Measurements from ENCODE around the gene MPIG6B.

MPIG6B gene

DNA sequence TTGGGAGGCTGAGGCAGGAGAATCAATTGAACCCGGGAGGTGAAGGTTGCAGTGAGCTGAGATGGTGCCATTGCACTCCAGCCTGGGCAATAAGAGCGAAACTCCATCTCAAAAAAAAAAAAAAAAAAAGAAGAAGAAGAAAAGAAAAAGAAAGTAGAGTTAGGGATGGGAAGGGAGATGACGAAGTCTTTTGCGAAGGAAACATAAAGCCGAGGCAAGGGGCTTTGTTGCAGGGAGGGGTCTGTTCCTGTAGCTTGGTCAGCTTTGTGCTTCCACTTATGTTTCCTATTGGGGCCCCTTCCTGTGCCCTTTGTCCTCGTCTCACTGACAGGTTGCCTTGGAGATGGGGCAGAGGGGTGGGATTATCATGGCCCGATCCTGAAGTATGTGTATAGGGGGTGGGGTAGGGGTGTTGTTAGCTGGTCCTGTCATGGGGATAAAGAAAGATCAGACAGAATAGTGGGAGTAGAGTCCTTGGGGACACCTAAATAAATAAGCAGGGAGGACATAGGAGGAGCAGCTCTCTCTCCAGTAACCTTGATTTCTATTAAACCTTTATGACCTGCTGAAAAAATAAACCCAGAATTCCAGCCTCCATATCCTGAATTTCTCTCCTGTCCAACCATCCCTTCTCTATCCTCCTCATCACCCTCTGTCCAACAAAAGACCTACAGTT is 14.3 kb downstream of the MPIG6B start (continued):
- 0 out of 2 replicates have a peak, but pooled peaks have one; percentile 22 for TF ChIP-seq ZNF645 (tag by site-specific recombination; IDR thresholded peaks at IDR 0.05)
- TF ChIP-seq ZNF629 (tag by site-specific recombination; IDR thresholded peaks at IDR 0.05): no peak
- TF ChIP-seq BCL11A (tag by site-specific recombination; IDR thresholded peaks at IDR 0.05; ENCODE audit: low read depth): no peak
- no peak for TF ChIP-seq SP7 (tag by site-specific recombination; IDR thresholded peaks at IDR 0.05)
- TF ChIP-seq ZNF707 (tag by site-specific recombination; IDR thresholded peaks at IDR 0.05): no peak
- TF ChIP-seq ZNF18 (tag by site-specific recombination; IDR thresholded peaks at IDR 0.05): no peak
- TF ChIP-seq HIC1 (tag by site-specific recombination; IDR thresholded peaks at IDR 0.05): no peak
- no peak for TF ChIP-seq ZNF426 (tag by site-specific recombination; IDR thresholded peaks at IDR 0.05)
- TF ChIP-seq ZNF138 (tag by site-specific recombination; IDR thresholded peaks at IDR 0.05; ENCODE audit: borderline replicate concordance): no peak
- TF ChIP-seq KLF10 (tag by site-specific recombination; IDR thresholded peaks at IDR 0.05): 0 out of 2 replicates have a peak, but pooled peaks have one; percentile 13
- peak; percentile 100 for TF ChIP-seq KLF1 (tag by site-specific recombination; IDR thresholded peaks at IDR 0.05)
- TF ChIP-seq, protein P1, sequence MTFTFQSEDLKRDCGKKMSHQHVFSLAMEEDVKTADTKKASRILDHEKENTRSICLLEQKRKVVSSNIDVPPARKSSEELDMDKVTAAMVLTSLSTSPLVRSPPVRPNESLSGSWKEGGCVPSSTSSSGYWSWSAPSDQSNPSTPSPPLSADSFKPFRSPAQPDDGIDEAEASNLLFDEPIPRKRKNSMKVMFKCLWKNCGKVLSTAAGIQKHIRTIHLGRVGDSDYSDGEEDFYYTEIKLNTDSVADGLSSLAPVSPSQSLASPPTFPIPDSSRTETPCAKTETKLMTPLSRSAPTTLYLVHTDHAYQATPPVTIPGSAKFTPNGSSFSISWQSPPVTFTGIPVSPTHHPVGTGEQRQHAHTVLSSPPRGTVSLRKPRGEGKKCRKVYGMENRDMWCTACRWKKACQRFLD (tag by site-specific recombination; IDR thresholded peaks at IDR 0.05): no peak
- no peak for TF ChIP-seq ZNF274 (IDR thresholded peaks at IDR 0.05; ENCODE audit: low read length)
- TF ChIP-seq ZNF274 (tag by site-specific recombination; IDR thresholded peaks at IDR 0.05; ENCODE audit: borderline replicate concordance): no peak
- TF ChIP-seq SP2 (tag by site-specific recombination; IDR thresholded peaks at IDR 0.05): no peak
- TF ChIP-seq, protein P2, sequence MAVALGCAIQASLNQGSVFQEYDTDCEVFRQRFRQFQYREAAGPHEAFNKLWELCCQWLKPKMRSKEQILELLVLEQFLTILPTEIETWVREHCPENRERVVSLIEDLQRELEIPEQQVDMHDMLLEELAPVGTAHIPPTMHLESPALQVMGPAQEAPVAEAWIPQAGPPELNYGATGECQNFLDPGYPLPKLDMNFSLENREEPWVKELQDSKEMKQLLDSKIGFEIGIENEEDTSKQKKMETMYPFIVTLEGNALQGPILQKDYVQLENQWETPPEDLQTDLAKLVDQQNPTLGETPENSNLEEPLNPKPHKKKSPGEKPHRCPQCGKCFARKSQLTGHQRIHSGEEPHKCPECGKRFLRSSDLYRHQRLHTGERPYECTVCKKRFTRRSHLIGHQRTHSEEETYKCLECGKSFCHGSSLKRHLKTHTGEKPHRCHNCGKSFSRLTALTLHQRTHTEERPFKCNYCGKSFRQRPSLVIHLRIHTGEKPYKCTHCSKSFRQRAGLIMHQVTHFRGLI (tag by site-specific recombination; IDR thresholded peaks at IDR 0.05): no peak
- 0 out of 2 replicates have a peak, but pooled peaks have one; percentile 6 for TF ChIP-seq SP3 (tag by site-specific recombination; IDR thresholded peaks at IDR 0.05)
- TF ChIP-seq ZSCAN30 (tag by site-specific recombination; IDR thresholded peaks at IDR 0.05): no peak
- TF ChIP-seq, protein P3, sequence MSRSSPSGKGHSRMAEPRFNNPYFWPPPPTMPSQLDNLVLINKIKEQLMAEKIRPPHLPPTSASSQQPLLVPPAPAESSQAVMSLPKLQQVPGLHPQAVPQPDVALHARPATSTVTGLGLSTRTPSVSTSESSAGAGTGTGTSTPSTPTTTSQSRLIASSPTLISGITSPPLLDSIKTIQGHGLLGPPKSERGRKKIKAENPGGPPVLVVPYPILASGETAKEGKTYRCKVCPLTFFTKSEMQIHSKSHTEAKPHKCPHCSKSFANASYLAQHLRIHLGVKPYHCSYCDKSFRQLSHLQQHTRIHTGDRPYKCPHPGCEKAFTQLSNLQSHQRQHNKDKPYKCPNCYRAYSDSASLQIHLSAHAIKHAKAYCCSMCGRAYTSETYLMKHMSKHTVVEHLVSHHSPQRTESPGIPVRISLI (tag by site-specific recombination; IDR thresholded peaks at IDR 0.05): 0 out of 2 replicates have a peak, but pooled peaks have one; percentile 43
- TF ChIP-seq ZNF548 (tag by site-specific recombination; IDR thresholded peaks at IDR 0.05): no peak
- no peak for TF ChIP-seq ZNF488 (tag by site-specific recombination; IDR thresholded peaks at IDR 0.05)
- no peak for TF ChIP-seq ZBTB26 (tag by site-specific recombination; optimal IDR thresholded peaks at IDR 0.05)
- TF ChIP-seq PRDM4 (tag by site-specific recombination; IDR thresholded peaks at IDR 0.05): no peak
- no peak for TF ChIP-seq ZNF549 (tag by site-specific recombination; IDR thresholded peaks at IDR 0.05)
- TF ChIP-seq ZNF350 (tag by site-specific recombination; IDR thresholded peaks at IDR 0.05): no peak
- TF ChIP-seq ZNF843 (tag by site-specific recombination; IDR thresholded peaks at IDR 0.05): no peak
